ENCODE results near the gene NPHS1. TPM values are rescaled to one million over a fixed set of nuclear protein-coding genes. Genes with fewer than 3 reads are reported as not detected.

NPHS1 gene
- total RNA-seq, 4 donors from 2014 or later = 0.14 TPM; not detected in 3

- no peak overlapping the region for H3K27ac ChIP-seq
- no peaks in the 10 kb centered on the region for H3K9me3 ChIP-seq
- intact Hi-C loops (cut with DNase I; ENCODE audit: low total_unique reads) = no loop called here
- no peaks in the 10 kb centered on the region for H3K4me1 ChIP-seq
- no peak for DNase-seq
- no peaks in the 10 kb centered on the region for H3K36me3 ChIP-seq
- no peak overlapping the region for H3K4me3 ChIP-seq
- TF ChIP-seq CTCF (IDR thresholded peaks at IDR 0.05) (no peak), POLR2A (IDR thresholded peaks at IDR 0.05) (no peak)
- H3K27me3 ChIP-seq = peaks cover 0 to 8% of the 10 kb centered on the region in 2 donors
These were observed 60.0 kb downstream of the NPHS1 start for GRCh38 chr19:35792312-35792711.

GRCh38 chr19:35791814-35792279 is 60.5 kb downstream of the NPHS1 start:
- DNase-seq = no peak
- Histone ChIP-seq H3K36me3 (no peaks in the 10 kb centered on the region), H3K9me3 (no peaks in the 10 kb centered on the region), H3K27me3 (peaks cover 0 to 6% of the 10 kb centered on the region in 2 donors), H3K27ac (no peak overlapping the region), H3K4me3 (no peak overlapping the region), H3K4me1 (no peaks in the 10 kb centered on the region)
- intact Hi-C loops (cut with DNase I; ENCODE audit: low total_unique reads) = no loop called here
- TF ChIP-seq CTCF (IDR thresholded peaks at IDR 0.05) (no peak), POLR2A (IDR thresholded peaks at IDR 0.05) (no peak)

GRCh38 chr19:35790981-35791813 is 61.1 kb downstream of the NPHS1 start:
- no peak for DNase-seq
- Histone ChIP-seq H3K27me3 (no peaks in the 10 kb centered on the region), H3K4me1 (no peaks in the 10 kb centered on the region), H3K9me3 (no peaks in the 10 kb centered on the region), H3K27ac (no peak overlapping the region), H3K4me3 (no peak overlapping the region), H3K36me3 (no peaks in the 10 kb centered on the region)
- TF ChIP-seq POLR2A (IDR thresholded peaks at IDR 0.05) = no peak
- TF ChIP-seq CTCF (IDR thresholded peaks at IDR 0.05) = no peak
- intact Hi-C loops (cut with DNase I; ENCODE audit: low total_unique reads) = no loop called here

- Histone ChIP-seq H3K4me3 (no peak overlapping the region), H3K36me3 (no peaks in the 10 kb centered on the region), H3K27ac (no peak overlapping the region), H3K27me3 (no peaks in the 10 kb centered on the region), H3K4me1 (no peaks in the 10 kb centered on the region), H3K9me3 (no peaks in the 10 kb centered on the region)
- no peak for DNase-seq
- intact Hi-C loops (cut with DNase I; ENCODE audit: low total_unique reads) = loop anchor here (10.0 kb wide), 1 partner anchor 145 kb away; the partner anchor contains the start of gene LRFN3
- no peak for TF ChIP-seq CTCF (IDR thresholded peaks at IDR 0.05)
- TF ChIP-seq POLR2A (IDR thresholded peaks at IDR 0.05) = no peak
These were observed 62.0 kb downstream of the NPHS1 start for GRCh38 chr19:35789978-35790944.

Data from uterus (tissue), 4 donors.